ENCODE results near the gene USP33.

- TF ChIP-seq CTCF (IDR thresholded peaks at IDR 0.05) (no peak), POLR2A (IDR thresholded peaks at IDR 0.05) (no peak)
Observed at GRCh38 chr1:77664939-77665516, 94.6 kb downstream of the USP33 start.
